Lower lobe of right lung (tissue), 2 donors: Measurements from ENCODE around the gene ORC3. TPM values are rescaled to one million over a fixed set of nuclear protein-coding genes. Genes with fewer than 3 reads are reported as not detected.
A peak's percentile ranks its signal among the peaks of the same experiment; 100 is the strongest.

Source experiments
- ATAC-seq, 2 donors: fragments of 200-7000 bp; cut with Tn5 transposase; one replicate each; pipeline ENCODE4 v1.9.1; 2020 to 2022; ENCODE audit warnings: mild to moderate bottlenecking in 2 of 2, moderate library complexity in 2 of 2
- DNase-seq: peaks from one replicate; pipeline ENCODE4 v3.0.0-alpha.2; 2020
- H3K27ac ChIP-seq: fragments of 200-600 bp; one replicate; pipeline ENCODE4 v1.8.0; 2022
- H3K27me3 ChIP-seq: fragments of 200-600 bp; one replicate; pipeline ENCODE4 v1.8.0; 2022; ENCODE audit warnings: low read depth
- H3K36me3 ChIP-seq: fragments of 200-600 bp; one replicate; pipeline ENCODE4 v1.8.0; 2022; ENCODE audit warnings: mild to moderate bottlenecking
- H3K4me1 ChIP-seq: fragments of 200-600 bp; one replicate; pipeline ENCODE4 v1.8.0; 2022
- H3K4me3 ChIP-seq: fragments of 200-600 bp; one replicate; pipeline ENCODE4 v1.8.0; 2022; ENCODE audit warnings: mild to moderate bottlenecking
- H3K9me3 ChIP-seq: fragments of 200-600 bp; one replicate; pipeline ENCODE4 v1.8.0; 2022
- intact Hi-C: fragments of 100-400 bp; cut with DNase I; formaldehyde crosslinking; loops from one replicate; pipeline ENCODE4 v1.11.0; 2022
- total RNA-seq: library from RNA; stranded (reverse); fragmentation: NEBNext Ultra II Directional; extraction: Animal tissue kit (Norgen Biotek cat#: 25700); gene quantifications from one replicate; pipeline ENCODE4 v1.2.1, GENCODE V29; 2021
- TF ChIP-seq, protein P1 (sequence below): fragments of 200-600 bp; IDR thresholded peaks from one replicate; pipeline ENCODE4 v1.8.0; 2022; ENCODE audit warnings: antibody characterized with exemption, mild to moderate bottlenecking
- donor health status: DM: no; HTN: yes; CAD: no; lungs with severe emphysema.

ORC3 gene
- total RNA-seq, 1 donor from 2014 or later = 16.6 TPM

DNA sequence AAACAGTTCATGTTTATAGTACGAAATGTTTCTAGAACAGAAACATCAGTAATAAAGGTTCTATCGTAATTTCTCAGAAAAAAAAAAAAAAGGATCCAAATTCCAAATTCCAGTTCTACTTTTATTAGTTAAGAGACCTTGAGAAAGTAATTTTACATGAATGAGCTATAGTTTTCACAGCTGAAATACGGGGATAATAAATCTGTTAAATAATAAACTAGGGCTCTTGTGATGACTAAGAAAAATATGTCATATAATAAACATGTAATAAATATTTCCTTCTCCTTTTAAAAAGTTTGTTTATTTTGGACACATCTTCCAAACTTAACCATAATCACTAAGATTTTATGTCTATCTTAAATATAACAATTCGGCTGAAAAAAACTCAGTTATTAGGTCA lies 17.9 kb upstream of the ORC3 start:
- Histone ChIP-seq H3K27me3 (no peaks in the 10 kb centered on the region), H3K4me1 (peaks cover 11% of the 10 kb centered on the region), H3K4me3 (no peak overlapping the region), H3K36me3 (peaks cover 7% of the 10 kb centered on the region), H3K27ac (no peak overlapping the region), H3K9me3 (no peaks in the 10 kb centered on the region)
- intact Hi-C loops = no loop called here
- no peak for DNase-seq
- TF ChIP-seq, protein P1, sequence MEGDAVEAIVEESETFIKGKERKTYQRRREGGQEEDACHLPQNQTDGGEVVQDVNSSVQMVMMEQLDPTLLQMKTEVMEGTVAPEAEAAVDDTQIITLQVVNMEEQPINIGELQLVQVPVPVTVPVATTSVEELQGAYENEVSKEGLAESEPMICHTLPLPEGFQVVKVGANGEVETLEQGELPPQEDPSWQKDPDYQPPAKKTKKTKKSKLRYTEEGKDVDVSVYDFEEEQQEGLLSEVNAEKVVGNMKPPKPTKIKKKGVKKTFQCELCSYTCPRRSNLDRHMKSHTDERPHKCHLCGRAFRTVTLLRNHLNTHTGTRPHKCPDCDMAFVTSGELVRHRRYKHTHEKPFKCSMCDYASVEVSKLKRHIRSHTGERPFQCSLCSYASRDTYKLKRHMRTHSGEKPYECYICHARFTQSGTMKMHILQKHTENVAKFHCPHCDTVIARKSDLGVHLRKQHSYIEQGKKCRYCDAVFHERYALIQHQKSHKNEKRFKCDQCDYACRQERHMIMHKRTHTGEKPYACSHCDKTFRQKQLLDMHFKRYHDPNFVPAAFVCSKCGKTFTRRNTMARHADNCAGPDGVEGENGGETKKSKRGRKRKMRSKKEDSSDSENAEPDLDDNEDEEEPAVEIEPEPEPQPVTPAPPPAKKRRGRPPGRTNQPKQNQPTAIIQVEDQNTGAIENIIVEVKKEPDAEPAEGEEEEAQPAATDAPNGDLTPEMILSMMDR = no peak
- no peak for ATAC-seq

DNA sequence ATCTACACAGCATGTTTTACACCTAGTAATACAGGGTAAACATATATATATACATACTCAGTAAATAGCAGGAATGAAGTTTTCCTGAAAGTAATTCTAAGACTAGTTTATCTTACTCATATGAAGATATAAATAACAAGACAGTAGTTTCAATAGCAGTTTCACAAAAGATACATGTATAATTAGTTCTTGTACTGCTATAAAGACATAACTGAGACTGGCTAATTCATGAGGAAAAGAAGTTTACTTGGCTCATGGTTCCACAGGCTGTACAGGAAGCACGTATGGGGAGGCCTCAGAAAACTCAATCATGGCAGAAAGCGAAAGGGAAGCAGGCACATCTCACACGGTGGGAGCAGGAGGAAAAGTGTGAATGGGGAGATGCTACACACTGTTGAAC lies 17.1 kb upstream of the ORC3 start:
- ATAC-seq (no peak), DNase-seq (no peak)
- no peak overlapping the region for H3K4me3 ChIP-seq
- intact Hi-C loops = no loop called here
- H3K27ac ChIP-seq = no peak overlapping the region
- TF ChIP-seq, protein P1 = no peak
- H3K36me3 ChIP-seq = peaks cover 7% of the 10 kb centered on the region
- H3K27me3 ChIP-seq = no peaks in the 10 kb centered on the region
- peaks cover 11% of the 10 kb centered on the region for H3K4me1 ChIP-seq
- no peaks in the 10 kb centered on the region for H3K9me3 ChIP-seq

DNA sequence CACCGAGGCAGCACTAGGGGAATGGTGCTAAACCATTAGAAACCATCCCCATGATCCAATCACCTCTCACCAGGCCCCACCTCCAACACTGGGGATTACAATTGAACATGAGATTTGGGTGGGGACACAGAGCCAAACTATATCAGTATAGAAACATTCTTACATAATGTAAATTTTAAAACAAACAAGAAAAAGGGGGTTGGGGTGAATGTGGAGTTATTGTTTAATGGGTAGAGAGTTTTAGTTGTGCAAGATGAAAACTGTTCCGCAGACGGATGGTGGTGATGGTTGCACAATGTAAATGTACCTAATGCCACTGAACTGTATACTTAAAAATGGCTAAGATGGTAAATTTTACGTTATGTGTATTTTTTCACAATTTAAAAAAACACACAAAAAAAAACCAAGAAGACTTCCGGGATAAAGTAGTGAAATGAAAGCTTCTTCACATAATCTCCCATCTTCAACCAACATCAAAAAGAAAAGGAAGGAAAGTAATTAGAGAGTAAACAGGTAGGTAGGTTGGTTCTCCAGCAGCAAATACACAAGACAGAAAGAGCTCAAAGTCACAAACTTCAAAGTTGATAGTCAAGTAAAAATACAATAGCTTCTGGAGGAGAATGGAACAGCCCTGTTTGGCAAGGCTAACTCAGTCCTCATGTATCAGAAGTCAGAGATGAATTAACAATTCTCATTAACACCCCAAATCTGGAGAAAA lies 16.5 kb upstream of the ORC3 start:
- intact Hi-C loops = no loop called here
- H3K27me3 ChIP-seq = no peaks in the 10 kb centered on the region
- peaks cover 11% of the 10 kb centered on the region for H3K4me1 ChIP-seq
- TF ChIP-seq, protein P1 = no peak
- DNase-seq (no peak), ATAC-seq (no peak)
- no peaks in the 10 kb centered on the region for H3K9me3 ChIP-seq
- peaks cover 7% of the 10 kb centered on the region for H3K36me3 ChIP-seq
- no peak overlapping the region for H3K27ac ChIP-seq
- no peak overlapping the region for H3K4me3 ChIP-seq

DNA sequence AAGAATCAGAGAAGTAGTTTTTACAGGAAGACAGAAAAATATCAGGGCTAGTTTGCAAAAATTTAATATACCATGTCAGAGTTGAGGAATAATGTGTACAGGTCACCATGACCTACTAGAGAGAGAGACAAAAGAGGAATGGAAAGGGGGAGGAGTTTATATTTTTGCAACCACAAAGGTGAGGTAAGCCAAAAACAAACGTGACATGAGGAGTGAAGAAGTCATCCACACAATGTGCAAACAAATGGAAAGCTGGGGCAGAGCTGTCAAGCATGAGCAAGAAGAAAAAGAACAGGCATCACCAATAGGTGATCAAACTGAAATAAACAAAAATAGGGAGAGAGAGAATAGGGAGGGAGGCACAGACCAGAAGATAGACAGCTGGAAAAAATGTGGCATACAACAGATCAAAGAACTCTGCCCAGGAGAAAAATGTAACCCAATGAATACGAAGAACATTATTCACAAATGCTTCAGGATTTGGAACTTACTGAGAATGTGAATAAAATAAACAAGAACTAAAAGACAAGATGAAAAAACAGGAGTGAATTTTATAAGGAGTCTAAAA lies 15.6 kb upstream of the ORC3 start:
- DNase-seq (no peak), ATAC-seq (peak in 1 of 2 donors; percentile 64)
- Histone ChIP-seq H3K27ac (no peak overlapping the region), H3K36me3 (peaks cover 10% of the 10 kb centered on the region), H3K4me1 (peaks cover 11% of the 10 kb centered on the region), H3K4me3 (no peak overlapping the region), H3K27me3 (no peaks in the 10 kb centered on the region), H3K9me3 (no peaks in the 10 kb centered on the region)
- TF ChIP-seq, protein P1 = no peak
- intact Hi-C loops = no loop called here

DNA sequence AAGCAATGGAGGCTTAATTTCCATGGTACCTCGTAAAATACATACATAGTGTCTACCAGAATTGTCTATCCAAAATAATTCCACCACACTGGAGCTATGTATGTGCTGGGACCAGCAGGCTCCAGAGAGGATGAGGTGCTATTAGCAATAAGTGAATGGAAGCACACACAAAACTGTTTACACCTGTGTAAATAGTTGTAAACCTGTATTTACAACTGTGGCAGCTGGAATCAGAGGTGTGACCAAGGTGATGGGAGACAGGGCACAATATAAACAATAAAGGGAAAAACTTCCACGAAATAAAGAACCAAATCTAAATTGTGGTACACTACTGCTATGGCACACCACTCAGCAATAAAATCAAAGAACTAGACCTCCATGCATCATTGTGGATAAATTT lies 14.5 kb upstream of the ORC3 start:
- no peak for DNase-seq
- Histone ChIP-seq H3K36me3 (peaks cover 15% of the 10 kb centered on the region), H3K27me3 (no peaks in the 10 kb centered on the region), H3K4me1 (peaks cover 11% of the 10 kb centered on the region), H3K9me3 (no peaks in the 10 kb centered on the region), H3K27ac (no peak overlapping the region), H3K4me3 (no peak overlapping the region)
- ATAC-seq = no peak
- intact Hi-C loops = no loop called here
- TF ChIP-seq, protein P1 = no peak
